Liver (tissue), 9 donors: Measurements from ENCODE around the gene RXRG. TPM values are rescaled to one million over a fixed set of nuclear protein-coding genes. Genes with fewer than 3 reads are reported as not detected.

Experiments
- DNase-seq: peaks from one replicate; pipeline ENCODE4 v3.0.0-alpha.2; 2017; ENCODE audit warnings: low spot score
- H3K27ac ChIP-seq, 2 donors: one replicate each; pipeline ENCODE4 v1.7.0; 2013; ENCODE audit warnings: inconsistent platforms in 2 of 2, low read length in 2 of 2, control low read depth in 1 of 2, low read depth in 1 of 2, mild to moderate bottlenecking in 1 of 2
- H3K27me3 ChIP-seq, 4 donors: one replicate each; pipeline versions ENCODE4 v1.6.1 to v1.7.0; 2013; ENCODE audit warnings: low read length in 3 of 4, inconsistent platforms in 1 of 4, mild to moderate bottlenecking in 1 of 4, moderate library complexity in 1 of 4; ENCODE audit not compliant: control insufficient read depth in 4 of 4, insufficient read depth in 4 of 4
- H3K36me3 ChIP-seq, 4 donors: one replicate each; pipeline versions ENCODE4 v1.6.1 to v1.7.0; 2013; ENCODE audit warnings: low read length in 3 of 4, mild to moderate bottlenecking in 3 of 4, low read depth in 1 of 4, moderate library complexity in 1 of 4; ENCODE audit not compliant: control insufficient read depth in 4 of 4, insufficient read depth in 3 of 4
- H3K4me1 ChIP-seq, 4 donors: one replicate each; pipeline versions ENCODE4 v1.6.1 to v1.7.0; 2013; ENCODE audit warnings: low read length in 3 of 4, mild to moderate bottlenecking in 3 of 4, moderate library complexity in 1 of 4; ENCODE audit not compliant: control insufficient read depth in 4 of 4, insufficient read depth in 4 of 4
- H3K4me3 ChIP-seq, 3 donors: one replicate each; pipeline versions ENCODE4 v1.6.1 to v1.7.0; 2013; ENCODE audit warnings: low read length in 3 of 3, control low read depth in 1 of 3, low read depth in 1 of 3, mild to moderate bottlenecking in 1 of 3
- H3K9ac ChIP-seq, 2 donors: one replicate each; pipeline ENCODE4 v1.7.0; 2013; ENCODE audit warnings: low read length in 2 of 2, mild to moderate bottlenecking in 2 of 2, moderate library complexity in 2 of 2, control low read depth in 1 of 2, low read depth in 1 of 2
- H3K9me3 ChIP-seq, 4 donors: one replicate each; pipeline versions ENCODE4 v1.6.1 to v1.7.0; 2013; ENCODE audit warnings: low read length in 3 of 4; ENCODE audit not compliant: control insufficient read depth in 4 of 4
- ATF3 ChIP-seq: IDR thresholded peaks from 2 replicates; pipeline ENCODE4 v1.6.1; 2016; ENCODE audit warnings: antibody characterized with exemption
- CTCF ChIP-seq: fragments of 150-350 bp; IDR thresholded peaks from 2 replicates; pipeline ENCODE4 v1.5.1; 2017; ENCODE audit warnings: improper control_type of control experiment, low read depth, low read length; ENCODE audit not compliant: missing input control
- FOXA1 ChIP-seq: IDR thresholded peaks from 2 replicates; pipeline ENCODE4 v1.6.1; 2016; ENCODE audit warnings: antibody characterized with exemption
- FOXA2 ChIP-seq: IDR thresholded peaks from 2 replicates; pipeline ENCODE4 v1.6.1; 2016; ENCODE audit warnings: antibody characterized with exemption
- GABPA ChIP-seq, 2 donors: IDR thresholded peaks in 1 of 2; conservative IDR thresholded peaks in 1 of 2; 2 replicates each; pipeline ENCODE4 v1.6.1; 2016; ENCODE audit warnings: antibody characterized with exemption in 2 of 2, mild to moderate bottlenecking in 1 of 2, moderate library complexity in 1 of 2
- HNF4G ChIP-seq: IDR thresholded peaks from 2 replicates; pipeline ENCODE4 v1.6.1; 2016; ENCODE audit warnings: antibody characterized with exemption
- JUND ChIP-seq, 2 donors: IDR thresholded peaks; 2 replicates each; pipeline ENCODE4 v1.6.1; 2016; ENCODE audit warnings: antibody characterized with exemption in 2 of 2
- MAX ChIP-seq: IDR thresholded peaks from 2 replicates; pipeline ENCODE4 v1.6.1; 2016; ENCODE audit warnings: antibody characterized with exemption
- NR2F2 ChIP-seq: IDR thresholded peaks from 2 replicates; pipeline ENCODE4 v1.6.1; 2016; ENCODE audit warnings: antibody characterized with exemption
- RAD21 ChIP-seq, 2 donors: IDR thresholded peaks; 2 replicates each; pipeline ENCODE4 v1.6.1; 2016; ENCODE audit warnings: antibody characterized with exemption in 2 of 2, mild to moderate bottlenecking in 2 of 2
- RXRA ChIP-seq, 2 donors: IDR thresholded peaks; 2 replicates each; pipeline ENCODE4 v1.6.1; 2017 to 2018; ENCODE audit warnings: antibody characterized with exemption in 2 of 2, mild to moderate bottlenecking in 1 of 2
- SP1 ChIP-seq: IDR thresholded peaks from 2 replicates; pipeline ENCODE4 v1.6.1; 2018; ENCODE audit warnings: antibody characterized with exemption, mild to moderate bottlenecking
- TAF1 ChIP-seq: conservative IDR thresholded peaks from 2 replicates; pipeline ENCODE4 v1.6.1; 2016; ENCODE audit warnings: antibody characterized with exemption, mild to moderate bottlenecking
- YY1 ChIP-seq: IDR thresholded peaks from 2 replicates; pipeline ENCODE4 v1.6.1; 2016; ENCODE audit warnings: antibody characterized with exemption, mild to moderate bottlenecking
- WGBS: extraction: QIAGEN DNeasy Blood & Tissue Kit; methylation state at CpG from one replicate; pipeline ENCODE4 v1.1.7; 2013; 5-methylcytosine and 5-hydroxymethylcytosine counted together
- polyA plus RNA-seq, 2 donors: library from polyadenylated mRNA; stranded (reverse) in 1 of 2; unstranded in 1 of 2; fragments of 200-250 nt in 1 of 2; fragments of >200 nt in 1 of 2; fragmentation: Nextera tagmentation in 1 of 2; extraction: Ambion mirVana in 1 of 2; gene quantifications; one replicate each; pipeline versions ENCODE4 v1.2.1 to v1.2.3, GENCODE V29; 2013 to 2015
- total RNA-seq, 2 donors: library from RNA; depleted of rRNA; stranded (reverse); fragments of >200 nt; gene quantifications; one replicate each; pipeline ENCODE4 v1.2.3, GENCODE V29; 2014
- TF ChIP-seq, protein P1 (sequence below): IDR thresholded peaks from 2 replicates; pipeline ENCODE4 v1.6.1; 2016; ENCODE audit warnings: antibody characterized with exemption, mild to moderate bottlenecking
- TF ChIP-seq, protein P2 (sequence below): IDR thresholded peaks from 2 replicates; pipeline ENCODE4 v1.6.1; 2016; ENCODE audit warnings: antibody characterized with exemption
- donor health status: healthy.
- donor health status: healthy.
- donor health status: healthy.
- donor health status: healthy.
- donor health status: healthy.

Gene RXRG
- total and polyA plus RNA-seq, 4 donors = 0.12 to 0.44 (median 0.42) TPM; not detected in 1

DNA sequence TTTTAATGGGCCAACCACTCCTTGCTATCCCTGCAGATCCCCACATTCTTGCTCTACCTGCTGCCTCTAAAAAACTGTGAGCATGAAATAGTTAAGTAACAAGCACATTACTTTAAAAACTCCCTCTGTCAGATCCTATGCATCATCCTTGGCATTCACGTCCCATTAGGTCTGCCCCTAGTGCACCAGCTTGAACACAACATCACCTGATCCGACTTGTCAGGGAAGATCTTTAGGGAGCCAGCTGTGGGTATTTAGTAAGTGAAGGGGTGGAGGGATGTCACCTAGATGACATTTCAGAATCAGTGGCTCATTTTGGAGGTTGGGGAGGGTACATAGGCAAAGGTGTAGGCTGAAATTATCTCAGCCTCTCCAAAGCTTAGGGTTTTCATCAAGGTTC lies 33.5 kb downstream of the RXRG start (continued):
- TF ChIP-seq MAX (no peak), RXRA (IDR thresholded peaks at IDR 0.05) (no peak)

DNA sequence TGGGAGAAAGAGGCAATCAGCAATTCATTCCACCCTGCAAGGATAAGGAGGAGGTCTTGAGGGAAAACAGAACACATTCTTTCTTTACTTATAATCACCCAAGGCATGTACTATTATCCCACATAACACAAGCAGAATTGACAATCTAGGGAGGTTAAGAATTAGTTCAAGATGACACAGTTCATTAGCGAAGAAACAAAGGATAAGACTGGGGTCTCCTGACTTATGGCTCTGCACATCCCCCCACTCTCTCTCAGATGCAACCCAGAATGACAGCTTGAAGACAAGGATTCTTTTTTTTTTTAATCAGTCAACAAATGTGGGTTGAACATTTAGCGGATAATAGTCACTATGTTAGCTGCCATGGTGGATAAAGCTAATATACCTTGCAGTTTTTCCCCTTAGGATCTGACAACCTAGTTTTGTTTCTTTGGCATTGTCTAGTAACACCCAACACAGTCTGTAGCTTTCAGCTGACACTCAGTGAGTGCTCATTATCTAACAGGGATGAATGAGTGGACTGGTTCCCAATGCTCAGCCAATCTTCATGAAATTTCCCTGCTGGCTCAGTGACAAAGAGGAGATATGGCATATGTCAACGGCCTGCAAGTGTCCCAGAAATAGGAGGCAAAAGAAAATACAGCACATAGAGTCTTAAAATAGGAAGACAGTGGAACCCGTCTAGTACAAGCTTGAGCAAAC lies 35.1 kb downstream of the RXRG start:
- WGBS = 75% methylated on average over 4 of the region's 4 CpGs
- H3K4me3 ChIP-seq = no peak overlapping the region
- H3K9ac ChIP-seq = no peak overlapping the region
- H3K4me1 ChIP-seq = no peaks in the 10 kb centered on the region
- H3K27me3 ChIP-seq = peaks cover 0 to 2% (median 0%) of the 10 kb centered on the region in 4 donors
- TF ChIP-seq GABPA (IDR thresholded peaks at IDR 0.05 in 1 of 2, conservative IDR thresholded peaks at IDR 0.05 in 1 of 2) (no peak), MAX (no peak), RXRA (IDR thresholded peaks at IDR 0.05) (no peak), NR2F2 (peak; percentile 16), HNF4G (no peak), RAD21 (IDR thresholded peaks at IDR 0.05) (peak in 1 of 2 donors; percentile 10), FOXA1 (no peak), FOXA2 (no peak)
- TF ChIP-seq, protein P1, sequence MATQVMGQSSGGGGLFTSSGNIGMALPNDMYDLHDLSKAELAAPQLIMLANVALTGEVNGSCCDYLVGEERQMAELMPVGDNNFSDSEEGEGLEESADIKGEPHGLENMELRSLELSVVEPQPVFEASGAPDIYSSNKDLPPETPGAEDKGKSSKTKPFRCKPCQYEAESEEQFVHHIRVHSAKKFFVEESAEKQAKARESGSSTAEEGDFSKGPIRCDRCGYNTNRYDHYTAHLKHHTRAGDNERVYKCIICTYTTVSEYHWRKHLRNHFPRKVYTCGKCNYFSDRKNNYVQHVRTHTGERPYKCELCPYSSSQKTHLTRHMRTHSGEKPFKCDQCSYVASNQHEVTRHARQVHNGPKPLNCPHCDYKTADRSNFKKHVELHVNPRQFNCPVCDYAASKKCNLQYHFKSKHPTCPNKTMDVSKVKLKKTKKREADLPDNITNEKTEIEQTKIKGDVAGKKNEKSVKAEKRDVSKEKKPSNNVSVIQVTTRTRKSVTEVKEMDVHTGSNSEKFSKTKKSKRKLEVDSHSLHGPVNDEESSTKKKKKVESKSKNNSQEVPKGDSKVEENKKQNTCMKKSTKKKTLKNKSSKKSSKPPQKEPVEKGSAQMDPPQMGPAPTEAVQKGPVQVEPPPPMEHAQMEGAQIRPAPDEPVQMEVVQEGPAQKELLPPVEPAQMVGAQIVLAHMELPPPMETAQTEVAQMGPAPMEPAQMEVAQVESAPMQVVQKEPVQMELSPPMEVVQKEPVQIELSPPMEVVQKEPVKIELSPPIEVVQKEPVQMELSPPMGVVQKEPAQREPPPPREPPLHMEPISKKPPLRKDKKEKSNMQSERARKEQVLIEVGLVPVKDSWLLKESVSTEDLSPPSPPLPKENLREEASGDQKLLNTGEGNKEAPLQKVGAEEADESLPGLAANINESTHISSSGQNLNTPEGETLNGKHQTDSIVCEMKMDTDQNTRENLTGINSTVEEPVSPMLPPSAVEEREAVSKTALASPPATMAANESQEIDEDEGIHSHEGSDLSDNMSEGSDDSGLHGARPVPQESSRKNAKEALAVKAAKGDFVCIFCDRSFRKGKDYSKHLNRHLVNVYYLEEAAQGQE = no peak
- TF ChIP-seq, protein P2, sequence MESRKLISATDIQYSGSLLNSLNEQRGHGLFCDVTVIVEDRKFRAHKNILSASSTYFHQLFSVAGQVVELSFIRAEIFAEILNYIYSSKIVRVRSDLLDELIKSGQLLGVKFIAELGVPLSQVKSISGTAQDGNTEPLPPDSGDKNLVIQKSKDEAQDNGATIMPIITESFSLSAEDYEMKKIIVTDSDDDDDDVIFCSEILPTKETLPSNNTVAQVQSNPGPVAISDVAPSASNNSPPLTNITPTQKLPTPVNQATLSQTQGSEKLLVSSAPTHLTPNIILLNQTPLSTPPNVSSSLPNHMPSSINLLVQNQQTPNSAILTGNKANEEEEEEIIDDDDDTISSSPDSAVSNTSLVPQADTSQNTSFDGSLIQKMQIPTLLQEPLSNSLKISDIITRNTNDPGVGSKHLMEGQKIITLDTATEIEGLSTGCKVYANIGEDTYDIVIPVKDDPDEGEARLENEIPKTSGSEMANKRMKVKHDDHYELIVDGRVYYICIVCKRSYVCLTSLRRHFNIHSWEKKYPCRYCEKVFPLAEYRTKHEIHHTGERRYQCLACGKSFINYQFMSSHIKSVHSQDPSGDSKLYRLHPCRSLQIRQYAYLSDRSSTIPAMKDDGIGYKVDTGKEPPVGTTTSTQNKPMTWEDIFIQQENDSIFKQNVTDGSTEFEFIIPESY = no peak
- H3K27ac ChIP-seq = no peak overlapping the region
- no peak for DNase-seq
- no peaks in the 10 kb centered on the region for H3K9me3 ChIP-seq
- no peaks in the 10 kb centered on the region for H3K36me3 ChIP-seq

DNA sequence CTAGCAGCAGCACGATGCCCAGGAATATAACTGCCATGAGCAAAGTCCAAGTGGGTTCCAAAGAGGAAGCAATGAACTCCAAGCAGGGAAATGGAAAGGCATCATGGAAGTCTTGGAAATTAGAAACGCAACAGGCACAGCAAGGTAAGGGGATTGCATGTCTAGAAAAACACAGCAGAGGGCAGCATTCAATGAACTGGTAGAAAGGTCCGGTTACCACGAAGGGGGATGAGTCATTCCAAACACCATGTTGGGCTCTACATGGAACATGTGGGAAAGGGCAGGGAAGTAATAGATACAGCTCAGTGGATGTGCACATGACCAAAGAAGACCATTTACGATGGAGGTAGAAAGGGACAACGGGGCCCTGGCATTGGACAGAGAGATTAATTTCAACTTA lies 36.4 kb downstream of the RXRG start:
- Histone ChIP-seq H3K4me1 (peaks cover 0 to 4% (median 1%) of the 10 kb centered on the region in 4 donors), H3K9ac (no peak overlapping the region), H3K27ac (no peak overlapping the region), H3K27me3 (peaks cover 0 to 2% (median 0%) of the 10 kb centered on the region in 4 donors), H3K36me3 (no peaks in the 10 kb centered on the region), H3K9me3 (no peaks in the 10 kb centered on the region), H3K4me3 (no peak overlapping the region)
- no peak for DNase-seq
- 46% methylated on average over 6 of the region's 6 CpGs for WGBS
- TF ChIP-seq CTCF = peak; percentile 42
- no peak for TF ChIP-seq NR2F2
- no peak for TF ChIP-seq YY1
- TF ChIP-seq TAF1 = no peak
- TF ChIP-seq JUND (IDR thresholded peaks at IDR 0.05) = peak; percentile 54 to 86
- no peak for TF ChIP-seq SP1
- no peak for TF ChIP-seq FOXA2
- no peak for TF ChIP-seq GABPA (IDR thresholded peaks at IDR 0.05 in 1 of 2, conservative IDR thresholded peaks at IDR 0.05 in 1 of 2)
- TF ChIP-seq, protein P1 = no peak
- peak; percentile 59 for TF ChIP-seq ATF3
- TF ChIP-seq FOXA1 = no peak
